Left kidney (tissue), 2 donors: ENCODE data around the gene KLF6. TPM values are rescaled to one million over a fixed set of nuclear protein-coding genes. Genes with fewer than 3 reads are reported as not detected.

ENCODE experiments used
- DNase-seq: peaks from one replicate; pipeline ENCODE4 v3.0.0-alpha.2; 2013
- polyA plus RNA-seq: library from polyadenylated mRNA; unstranded; fragments of 120-200 nt; gene quantifications from one replicate; pipeline ENCODE4 v1.2.1, GENCODE V29; 2013; ENCODE audit not compliant: insufficient read length

The KLF6 gene
- polyA plus RNA-seq, 1 donor, result 55.3 TPM

GRCh38 chr10:3790272-3790671 lies 5.3 kb upstream of the KLF6 start:
- no peak for DNase-seq

GRCh38 chr10:3789621-3790020 lies 4.6 kb upstream of the KLF6 start:
- DNase-seq, result no peak

GRCh38 chr10:3787816-3788215 lies 2.8 kb upstream of the KLF6 start:
- DNase-seq, result no peak

- DNase-seq, result no peak
Measured at GRCh38 chr10:3787016-3787400, 2.0 kb upstream of the KLF6 start.

- no peak for DNase-seq
Measured at GRCh38 chr10:3786295-3787015, 1.4 kb upstream of the KLF6 start.

GRCh38 chr10:3785851-3786271 lies 852 bp upstream of the KLF6 start:
- DNase-seq, result peak; percentile 62

GRCh38 chr10:3785251-3785850 lies 342 bp upstream of the KLF6 start:
- DNase-seq, result peak; percentile 97

- DNase-seq, result peak; percentile 73
Measured at GRCh38 chr10:3783682-3784432, 1.2 kb downstream of the KLF6 start.

- peak; percentile 70 for DNase-seq
Measured at GRCh38 chr10:3783316-3783681, 1.7 kb downstream of the KLF6 start.

GRCh38 chr10:3782451-3783315 lies 2.3 kb downstream of the KLF6 start:
- DNase-seq, result peak; percentile 60

GRCh38 chr10:3782146-3782450 lies 2.9 kb downstream of the KLF6 start:
- DNase-seq, result no peak

GRCh38 chr10:3781468-3782145 lies 3.4 kb downstream of the KLF6 start:
- DNase-seq, result no peak

GRCh38 chr10:3780771-3781467 lies 4.1 kb downstream of the KLF6 start:
- no peak for DNase-seq

GRCh38 chr10:3780021-3780770 lies 4.8 kb downstream of the KLF6 start:
- DNase-seq, result no peak

- no peak for DNase-seq
Measured at GRCh38 chr10:3779158-3779741, 5.8 kb downstream of the KLF6 start.

GRCh38 chr10:3778692-3779157 lies 6.3 kb downstream of the KLF6 start:
- no peak for DNase-seq

GRCh38 chr10:3777981-3778691 lies 6.9 kb downstream of the KLF6 start:
- DNase-seq, result no peak

- DNase-seq, result no peak
Measured at GRCh38 chr10:3776796-3777571, 8.0 kb downstream of the KLF6 start.
